Fibroblast of lung (primary cell): ENCODE measurements around the gene NFS1.

ENCODE experiments used
- CTCF ChIP-seq, 2 donors: IDR thresholded peaks in 1 of 2; conservative IDR thresholded peaks in 1 of 2; 1 replicate in 1 of 2; 2 replicates in 1 of 2; pipeline ENCODE4 v1.5.1; 2011 to 2012; ENCODE audit warnings: low read length in 2 of 2, control low read depth in 1 of 2, inconsistent platforms in 1 of 2, low read depth in 1 of 2, mild to moderate bottlenecking in 1 of 2
- EZH2 ChIP-seq: IDR thresholded peaks from 2 replicates; pipeline ENCODE4 v1.5.1; 2012; ENCODE audit warnings: low read length, control low read depth, mild to moderate bottlenecking; ENCODE audit errors: missing control alignments

- TF ChIP-seq CTCF (conservative IDR thresholded peaks at IDR 0.05 in 1 of 2, IDR thresholded peaks at IDR 0.05 in 1 of 2; ENCODE audit: low read depth in 1 of 2, low read length in 2 of 2) (no peak), EZH2 (no peak)
These were observed 73.4 kb downstream of the NFS1 start for GRCh38 chr20:35625584-35626385.
